Measurements from ENCODE around the gene CLMN. TPM values are rescaled to one million over a fixed set of nuclear protein-coding genes. Genes with fewer than 3 reads are reported as not detected.

Gene CLMN
- total RNA-seq, 1 experiment from 2014 or later, result 33.4 TPM

DNA sequence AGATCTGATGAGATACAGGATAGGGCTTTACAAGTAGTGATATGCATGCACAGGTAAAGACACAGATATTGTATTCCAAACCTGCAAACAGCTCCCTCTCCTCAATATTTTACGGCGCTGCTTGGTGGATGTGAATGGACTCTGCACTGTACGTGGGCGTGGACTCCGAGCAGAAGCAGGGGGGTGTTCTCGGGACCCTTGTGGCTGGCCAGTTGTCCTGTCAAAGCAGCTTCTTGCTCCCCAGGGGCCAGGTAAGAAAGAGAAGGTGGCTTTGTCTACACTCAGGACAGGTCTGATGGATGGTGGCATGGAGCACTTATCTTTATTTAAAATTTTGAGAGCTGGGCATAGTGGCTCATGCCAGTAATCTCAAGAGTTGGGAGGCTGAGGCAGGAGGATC is 29.5 kb upstream of the CLMN start:
- no peaks in the 10 kb centered on the region for H4K20me1 ChIP-seq (ENCODE audit: insufficient read depth)
- no peak overlapping the region for H3K27ac ChIP-seq (ENCODE audit: low read depth, low read length)
- ATAC-seq (no peak), DNase-seq (ENCODE audit: low read depth, low spot score) (no peak)
- H3K4me3 ChIP-seq (replicated peaks in 1 of 2; ENCODE audit: low read depth in 1 of 2, low read length in 2 of 2), result no peak overlapping the region
- BruUV-seq (replicated peaks), result no TSS peak
- H3K9ac ChIP-seq (ENCODE audit: low read length), result no peak overlapping the region
- ChIA-PET POLR2A (no interaction called here), RAD21 (ENCODE audit: low non-redundant PET in 1 of 2, low total read pairs in 2 of 2, uncharacterized antibody in 2 of 2, unreplicated experiment in 2 of 2) (no interaction called here), CTCF (interaction anchor here (1.1 to 2.3 kb wide), 2 partner anchors 9 to 12 kb away, joined by 4 to 14 read pairs; no protein-coding TSS in a partner anchor)
- no peak overlapping the region for H2AFZ ChIP-seq (ENCODE audit: low read depth, low read length, poor library complexity, severe bottlenecking)
- H3K4me2 ChIP-seq (ENCODE audit: low read length), result no peak overlapping the region
- no peaks in the 10 kb centered on the region for H3K79me2 ChIP-seq (ENCODE audit: insufficient read depth, low read length)
- 0 out of 2 replicates have a peak, but pooled peaks cover 2% of the 10 kb centered on the region for H3K9me2 ChIP-seq (ENCODE audit: insufficient read depth)
- no peaks in the 10 kb centered on the region for H3K27me3 ChIP-seq (ENCODE audit: insufficient read depth, low read length)
- no peaks in the 10 kb centered on the region for H3K36me3 ChIP-seq (ENCODE audit: control insufficient read depth in 1 of 2, insufficient read depth in 2 of 2, low read length in 2 of 2)
- peaks cover 0 to 3% of the 10 kb centered on the region in 2 experiments; a peak in 1 of 4 replicates for H3K9me3 ChIP-seq (ENCODE audit: control insufficient read depth in 1 of 2, insufficient read depth in 1 of 2, low read depth in 1 of 2, low read length in 2 of 2)
- TF ChIP-seq RAD21 (IDR thresholded peaks at IDR 0.05; ENCODE audit: low read depth) (no peak), SP1 (IDR thresholded peaks at IDR 0.05; ENCODE audit: low read depth) (no peak), CEBPB (IDR thresholded peaks at IDR 0.05; ENCODE audit: low read depth) (no peak), CTCF (IDR thresholded peaks at IDR 0.05 in 2 of 3, conservative IDR thresholded peaks at IDR 0.05 in 1 of 3; ENCODE audit: borderline replicate concordance in 1 of 3, insufficient read depth in 1 of 3, low read depth in 2 of 3, low read length in 2 of 3) (no peak), POLR2A (IDR thresholded peaks at IDR 0.05; ENCODE audit: borderline replicate concordance, extremely low read depth, insufficient read depth, insufficient read length) (no peak), POLR2AphosphoS5 (IDR thresholded peaks at IDR 0.05; ENCODE audit: low read depth, low read length) (no peak), SRF (IDR thresholded peaks at IDR 0.05; ENCODE audit: low read depth) (no peak), EZH2phosphoT487 (IDR thresholded peaks at IDR 0.05; ENCODE audit: borderline replicate concordance) (no peak), SIN3A (IDR thresholded peaks at IDR 0.05; ENCODE audit: low read depth) (no peak), ZFX (IDR thresholded peaks at IDR 0.05) (no peak), EGR1 (IDR thresholded peaks at IDR 0.05; ENCODE audit: low read depth) (no peak), ELF1 (IDR thresholded peaks at IDR 0.05; ENCODE audit: borderline replicate concordance, low read depth) (no peak), YY1 (IDR thresholded peaks at IDR 0.05; ENCODE audit: extremely low read depth, insufficient replicate concordance, low read depth, low read length) (no peak), REST (IDR thresholded peaks at IDR 0.05; ENCODE audit: low read depth) (no peak), ZBTB33 (IDR thresholded peaks at IDR 0.05; ENCODE audit: extremely low read depth, insufficient replicate concordance, low read length) (no peak)
- TF ChIP-seq, protein P1, sequence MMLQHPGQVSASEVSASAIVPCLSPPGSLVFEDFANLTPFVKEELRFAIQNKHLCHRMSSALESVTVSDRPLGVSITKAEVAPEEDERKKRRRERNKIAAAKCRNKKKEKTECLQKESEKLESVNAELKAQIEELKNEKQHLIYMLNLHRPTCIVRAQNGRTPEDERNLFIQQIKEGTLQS (IDR thresholded peaks at IDR 0.05), result no peak
- TF ChIP-seq, protein P2, sequence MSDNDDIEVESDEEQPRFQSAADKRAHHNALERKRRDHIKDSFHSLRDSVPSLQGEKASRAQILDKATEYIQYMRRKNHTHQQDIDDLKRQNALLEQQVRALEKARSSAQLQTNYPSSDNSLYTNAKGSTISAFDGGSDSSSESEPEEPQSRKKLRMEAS (IDR thresholded peaks at IDR 0.05), result no peak
- peaks cover 0 to 8% of the 10 kb centered on the region in 2 experiments; a peak in 2 of 4 replicates for H3K4me1 ChIP-seq (ENCODE audit: control insufficient read depth in 1 of 2, insufficient read depth in 2 of 2, low read length in 2 of 2)
- intact Hi-C loops (cut with micrococcal nuclease), result no loop called here
